Measurements from ENCODE around the gene KMO. TPM values are rescaled to one million over a fixed set of nuclear protein-coding genes. Genes with fewer than 3 reads are reported as not detected.
A peak's percentile ranks its signal among the peaks of the same experiment; 100 is the strongest.

Gene KMO
- total and polyA plus RNA-seq, 2 of the 13 experiments (the other 11 are each of a cell fraction or from before 2014, with no cell fraction given) = 0.01 TPM; not detected in 1

GRCh38 chr1:241640867-241641622 lies 108.9 kb downstream of the KMO start (continued):
- TF ChIP-seq HMGXB4 (CRISPR knock-in tag; IDR thresholded peaks at IDR 0.05; ENCODE audit: borderline replicate concordance in 1 of 2, low read depth in 1 of 2) = peak in 1 of 2 experiments; percentile 33; a peak in 1 of 4 replicates
- peak; percentile 78 for TF ChIP-seq ZFX (CRISPR knock-in tag; IDR thresholded peaks at IDR 0.05; ENCODE audit: low read depth)
- no peak for TF ChIP-seq STAT5B (CRISPR knock-in tag; IDR thresholded peaks at IDR 0.05)
- 0 out of 2 replicates have a peak, but pooled peaks have one; percentile 1 for TF ChIP-seq ZBTB20 (CRISPR knock-in tag; IDR thresholded peaks at IDR 0.05; ENCODE audit: borderline replicate concordance, low read depth)
- TF ChIP-seq ZBTB43 (CRISPR knock-in tag; conservative IDR thresholded peaks at IDR 0.05) = no peak; the same call in 1 of the 2 replicates
- TF ChIP-seq EP300 (IDR thresholded peaks at IDR 0.05; ENCODE audit: low read depth in 2 of 2, low read length in 2 of 2) = 0 out of 4 replicates have a peak, but pooled peaks of 1 of the 2 experiments have one; percentile 4
- no peak for TF ChIP-seq EP300 (CRISPR knock-in tag; IDR thresholded peaks at IDR 0.05; ENCODE audit: borderline replicate concordance)
- no peak for TF ChIP-seq JUN (CRISPR knock-in tag; IDR thresholded peaks at IDR 0.05)
- peak; percentile 14; the same call in 1 of the 2 replicates for TF ChIP-seq ZMYM3 (CRISPR knock-in tag; IDR thresholded peaks at IDR 0.05)
- peak; percentile 20; the same call in 1 of the 2 replicates for TF ChIP-seq HDAC2 (CRISPR knock-in tag; IDR thresholded peaks at IDR 0.05)
- TF ChIP-seq REPIN1 (CRISPR knock-in tag; IDR thresholded peaks at IDR 0.05; ENCODE audit: borderline replicate concordance, low read depth) = 0 out of 2 replicates have a peak, but pooled peaks have one; percentile 15
- no peak for TF ChIP-seq HNF1A (IDR thresholded peaks at IDR 0.05; ENCODE audit: low read depth)
- TF ChIP-seq HNF1A (CRISPR knock-in tag; IDR thresholded peaks at IDR 0.05; ENCODE audit: borderline replicate concordance) = no peak
- TF ChIP-seq RBM39 (IDR thresholded peaks at IDR 0.05; ENCODE audit: low read depth, low read length, poor library complexity, severe bottlenecking) = no peak
- TF ChIP-seq KDM3A (CRISPR knock-in tag; IDR thresholded peaks at IDR 0.05; ENCODE audit: low read depth) = no peak
- no peak for TF ChIP-seq ZNF850 (CRISPR knock-in tag; conservative IDR thresholded peaks at IDR 0.05)
- TF ChIP-seq CEBPG (CRISPR knock-in tag; IDR thresholded peaks at IDR 0.05) = peak; percentile 88
- TF ChIP-seq ZNF512B (CRISPR knock-in tag; IDR thresholded peaks at IDR 0.05; ENCODE audit: borderline replicate concordance) = 0 out of 2 replicates have a peak, but pooled peaks have one; percentile 3

Data from HepG2 (cell line).